ENCODE results near the gene UBA52. TPM values are rescaled to one million over a fixed set of nuclear protein-coding genes. Genes with fewer than 3 reads are reported as not detected.

Gene UBA52
- total RNA-seq, 1 experiment from 2014 or later, result 1,265 TPM

DNA sequence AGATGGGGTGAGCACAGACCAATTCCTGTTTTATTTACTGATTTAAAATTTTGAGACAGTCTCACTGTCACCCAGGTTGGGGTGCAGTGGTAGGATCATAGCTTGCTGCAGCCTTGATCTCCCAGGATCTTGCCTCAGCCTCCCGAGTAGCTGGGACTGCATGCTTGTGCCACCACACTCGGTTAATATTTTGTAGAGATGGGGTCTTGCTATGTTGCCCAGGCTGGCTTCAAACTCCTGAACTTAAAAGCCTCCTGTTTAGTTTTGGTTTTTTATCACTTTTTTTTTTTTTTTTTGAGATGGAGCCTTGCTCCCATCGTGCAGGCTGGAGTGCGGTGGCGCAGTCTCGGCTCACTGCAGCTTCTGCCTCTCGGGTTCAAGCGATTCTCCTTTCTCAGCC is 4.7 kb downstream of the UBA52 start:
- Histone ChIP-seq H3K4me2 (ENCODE audit: insufficient read depth, insufficient read length, low read length) (no peak overlapping the region), H2BK5ac (ENCODE audit: insufficient read length, low read length) (no peak overlapping the region), H3K79me1 (ENCODE audit: insufficient read depth, low read depth, low read length, poor library complexity, severe bottlenecking) (peaks cover 7% of the 10 kb centered on the region), H2BK20ac (ENCODE audit: low read depth, low read length, poor library complexity, severe bottlenecking) (no peak overlapping the region), H3K56ac (ENCODE audit: insufficient read length, low read depth, low read length) (no peak overlapping the region), H3T11ph (ENCODE audit: low read length) (no peak overlapping the region), H4K20me1 (ENCODE audit: control insufficient read depth, insufficient read depth, insufficient read length) (peaks cover 2% of the 10 kb centered on the region), H4K8ac (replicated peaks; ENCODE audit: insufficient read length, low read depth, low read length) (no peak overlapping the region), H2AK5ac (ENCODE audit: insufficient read length, low read length) (no peak overlapping the region), H3K23me2 (ENCODE audit: insufficient read length, low read depth, low read length, poor library complexity, severe bottlenecking) (peaks cover 8% of the 10 kb centered on the region), H3K27me3 (ENCODE audit: insufficient read depth, low read length) (no peaks in the 10 kb centered on the region), H3K9ac (ENCODE audit: extremely low read depth, insufficient read length, low read length) (no peak overlapping the region), H3K18ac (ENCODE audit: insufficient read length, low read depth, low read length) (no peak overlapping the region), H4K91ac (ENCODE audit: insufficient read length, low read depth, low read length) (no peak overlapping the region), H3K27ac (ENCODE audit: insufficient read length, low read depth, low read length) (no peak overlapping the region), H3K4me1 (ENCODE audit: insufficient read depth, low read length) (peaks cover 8% of the 10 kb centered on the region; the same call in 1 of the 2 replicates), H2BK15ac (ENCODE audit: low read depth, low read length) (no peak overlapping the region), H2BK120ac (ENCODE audit: low read depth, low read length, poor library complexity, severe bottlenecking) (no peak overlapping the region), H3K23ac (ENCODE audit: insufficient read length, low read depth, low read length) (no peak overlapping the region), H3K14ac (ENCODE audit: insufficient read depth, low read length) (no peak overlapping the region), H3K79me2 (ENCODE audit: insufficient read depth, low read length) (peaks cover 14% of the 10 kb centered on the region), H4K5ac (ENCODE audit: insufficient read length, low read depth, low read length) (no peak overlapping the region), H2BK12ac (ENCODE audit: insufficient read length, low read depth, low read length) (no peak overlapping the region), H2AFZ (ENCODE audit: low read length) (no peak overlapping the region), H3K9me3 (ENCODE audit: control insufficient read depth, low read depth, low read length) (no peaks in the 10 kb centered on the region), H3K4ac (ENCODE audit: low read depth, low read length) (no peak overlapping the region)
- TF ChIP-seq, protein P1, sequence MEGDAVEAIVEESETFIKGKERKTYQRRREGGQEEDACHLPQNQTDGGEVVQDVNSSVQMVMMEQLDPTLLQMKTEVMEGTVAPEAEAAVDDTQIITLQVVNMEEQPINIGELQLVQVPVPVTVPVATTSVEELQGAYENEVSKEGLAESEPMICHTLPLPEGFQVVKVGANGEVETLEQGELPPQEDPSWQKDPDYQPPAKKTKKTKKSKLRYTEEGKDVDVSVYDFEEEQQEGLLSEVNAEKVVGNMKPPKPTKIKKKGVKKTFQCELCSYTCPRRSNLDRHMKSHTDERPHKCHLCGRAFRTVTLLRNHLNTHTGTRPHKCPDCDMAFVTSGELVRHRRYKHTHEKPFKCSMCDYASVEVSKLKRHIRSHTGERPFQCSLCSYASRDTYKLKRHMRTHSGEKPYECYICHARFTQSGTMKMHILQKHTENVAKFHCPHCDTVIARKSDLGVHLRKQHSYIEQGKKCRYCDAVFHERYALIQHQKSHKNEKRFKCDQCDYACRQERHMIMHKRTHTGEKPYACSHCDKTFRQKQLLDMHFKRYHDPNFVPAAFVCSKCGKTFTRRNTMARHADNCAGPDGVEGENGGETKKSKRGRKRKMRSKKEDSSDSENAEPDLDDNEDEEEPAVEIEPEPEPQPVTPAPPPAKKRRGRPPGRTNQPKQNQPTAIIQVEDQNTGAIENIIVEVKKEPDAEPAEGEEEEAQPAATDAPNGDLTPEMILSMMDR (conservative IDR thresholded peaks at IDR 0.05), result no peak
- Mint-ChIP-seq H3K27ac (peak overlapping the region in 1 of 3 experiments; percentile 18; a peak in 1 of 7 replicates), H3K36me3 (ENCODE audit: insufficient read depth in 1 of 3, low read depth in 3 of 3) (peaks cover 32 to 64% (median 40%) of the 10 kb centered on the region in 3 experiments), H3K4me1 (peaks cover 9 to 13% of the 10 kb centered on the region in 2 experiments), H3K27me3 (ENCODE audit: low read depth) (peaks cover 2% of the 10 kb centered on the region), H3K4me3 (no peak overlapping the region), H3K9me3 (no peaks in the 10 kb centered on the region)
- no peak for DNase-seq
- WGBS (ENCODE audit: extremely low coverage, insufficient read length, low lambda C conversion rate), result no CpG with 5 or more reads among the region's 8 CpGs

Measured in H9 (cell line).